ENCODE measurements around the gene UBC. TPM values are rescaled to one million over a fixed set of nuclear protein-coding genes. Genes with fewer than 3 reads are reported as not detected.
"Not testable (repeated sequence)": the region's sequence is repeated elsewhere in the genome, so short reads cannot be mapped to it uniquely, and the experiment has no call there.

The UBC gene
- total and polyA plus RNA-seq, 4 donors = 1,113 to 1,682 (median 1,303) TPM

DNA sequence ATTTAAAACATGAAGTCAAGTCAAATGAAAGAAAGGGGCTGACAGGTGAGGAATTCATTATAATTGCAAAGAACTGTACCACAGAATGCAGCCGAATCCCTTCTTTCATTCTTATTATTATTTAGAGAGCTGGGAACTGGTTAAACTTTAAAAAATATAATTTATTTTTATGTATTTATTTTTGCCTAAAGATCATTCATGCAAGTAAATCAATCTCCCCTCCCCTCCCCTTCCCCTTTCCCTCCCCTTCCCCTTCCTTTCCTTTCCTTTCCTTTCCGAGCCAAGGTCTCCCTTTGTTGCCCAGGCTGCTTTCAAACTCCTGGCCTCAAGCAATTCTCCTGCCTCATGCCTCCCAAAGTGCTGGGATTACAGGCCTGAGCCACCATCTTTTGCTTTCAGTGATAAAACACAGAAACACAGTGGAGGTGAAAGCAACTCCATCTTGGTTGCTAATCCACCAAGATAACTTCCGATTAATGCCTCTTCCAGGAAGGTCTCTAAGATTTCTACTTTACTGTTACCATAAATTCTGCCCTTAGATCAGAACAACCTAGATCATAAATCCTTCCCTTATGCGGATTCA is 6.0 kb upstream of the UBC start:
- no peak for ATAC-seq (ENCODE audit: insufficient read depth, low FRiP score)
- H3K4me1 ChIP-seq (ENCODE audit: control insufficient read depth in 5 of 5, insufficient read depth in 5 of 5, low read length in 5 of 5) = peaks cover 7 to 37% (median 21%) of the 10 kb centered on the region in 5 donors
- no peak for DNase-seq
- H3K4me3 ChIP-seq = no peak overlapping the region
- H3K9me3 ChIP-seq (ENCODE audit: control insufficient read depth in 4 of 4, insufficient read depth in 3 of 4, low read length in 3 of 4) = no peaks in the 10 kb centered on the region
- 78 to 79% methylated on average over 4 of the region's 4 CpGs for WGBS, 2 donors
- no peaks in the 10 kb centered on the region for H3K36me3 ChIP-seq (ENCODE audit: control insufficient read depth in 4 of 4, insufficient read depth in 4 of 4, low read length in 4 of 4)
- no peak overlapping the region for H3K9ac ChIP-seq (ENCODE audit: insufficient read depth in 1 of 2, low read length in 2 of 2)
- no peaks in the 10 kb centered on the region for H3K27me3 ChIP-seq (ENCODE audit: control insufficient read depth in 3 of 3, insufficient read depth in 3 of 3, low read length in 2 of 3)
- TF ChIP-seq, protein P1, sequence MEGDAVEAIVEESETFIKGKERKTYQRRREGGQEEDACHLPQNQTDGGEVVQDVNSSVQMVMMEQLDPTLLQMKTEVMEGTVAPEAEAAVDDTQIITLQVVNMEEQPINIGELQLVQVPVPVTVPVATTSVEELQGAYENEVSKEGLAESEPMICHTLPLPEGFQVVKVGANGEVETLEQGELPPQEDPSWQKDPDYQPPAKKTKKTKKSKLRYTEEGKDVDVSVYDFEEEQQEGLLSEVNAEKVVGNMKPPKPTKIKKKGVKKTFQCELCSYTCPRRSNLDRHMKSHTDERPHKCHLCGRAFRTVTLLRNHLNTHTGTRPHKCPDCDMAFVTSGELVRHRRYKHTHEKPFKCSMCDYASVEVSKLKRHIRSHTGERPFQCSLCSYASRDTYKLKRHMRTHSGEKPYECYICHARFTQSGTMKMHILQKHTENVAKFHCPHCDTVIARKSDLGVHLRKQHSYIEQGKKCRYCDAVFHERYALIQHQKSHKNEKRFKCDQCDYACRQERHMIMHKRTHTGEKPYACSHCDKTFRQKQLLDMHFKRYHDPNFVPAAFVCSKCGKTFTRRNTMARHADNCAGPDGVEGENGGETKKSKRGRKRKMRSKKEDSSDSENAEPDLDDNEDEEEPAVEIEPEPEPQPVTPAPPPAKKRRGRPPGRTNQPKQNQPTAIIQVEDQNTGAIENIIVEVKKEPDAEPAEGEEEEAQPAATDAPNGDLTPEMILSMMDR (IDR thresholded peaks at IDR 0.05; ENCODE audit: control extremely low read depth, extremely low read depth) = no peak
- H3K27ac ChIP-seq (ENCODE audit: low read depth in 1 of 2, low read length in 1 of 2) = peak overlapping the region; percentile 57 to 98

DNA sequence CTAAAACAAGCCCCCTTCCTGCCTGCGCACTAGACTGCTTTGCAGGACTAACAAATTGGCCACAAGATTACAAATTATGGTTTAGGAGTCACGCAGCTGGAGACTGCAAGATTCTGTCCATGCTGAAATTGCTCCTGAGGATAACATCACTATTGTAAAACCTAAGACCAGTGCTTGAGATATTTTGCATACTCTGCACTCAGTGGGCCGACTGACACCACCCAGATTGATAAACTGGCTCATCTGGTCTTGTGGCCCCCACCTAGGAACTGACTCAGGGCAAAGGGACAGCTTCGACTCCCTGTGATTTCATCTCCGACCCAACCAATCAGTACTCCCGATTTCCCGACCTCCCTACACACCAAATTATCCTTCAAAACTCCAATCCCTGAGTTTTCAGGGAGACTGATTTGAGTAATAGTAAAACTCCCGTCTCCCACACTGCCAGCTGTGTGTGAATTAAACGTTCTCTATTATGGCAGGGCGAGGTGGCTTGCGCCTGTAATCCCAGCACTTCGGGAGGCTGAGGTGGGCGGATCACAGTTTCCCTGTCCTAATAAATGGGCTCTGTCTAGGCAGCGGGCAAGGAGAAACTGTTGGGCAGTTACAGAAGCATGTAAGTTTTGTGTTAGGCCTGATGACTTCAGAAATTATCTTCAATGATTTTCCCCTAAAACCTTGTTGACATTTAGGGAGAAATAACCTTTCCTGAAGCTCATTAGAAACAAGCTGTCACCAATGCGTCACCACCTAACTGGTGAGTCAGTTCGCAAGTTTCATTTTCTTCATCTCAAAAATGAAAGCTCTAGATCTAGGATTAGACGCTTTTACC is 5.3 kb upstream of the UBC start:
- Histone ChIP-seq H3K27ac (ENCODE audit: low read depth in 1 of 2, low read length in 1 of 2) (peak overlapping the region; percentile 92 to 98), H3K36me3 (ENCODE audit: control insufficient read depth in 4 of 4, insufficient read depth in 4 of 4, low read length in 4 of 4) (no peaks in the 10 kb centered on the region), H3K27me3 (ENCODE audit: control insufficient read depth in 3 of 3, insufficient read depth in 3 of 3, low read length in 2 of 3) (no peaks in the 10 kb centered on the region), H3K9ac (ENCODE audit: insufficient read depth in 1 of 2, low read length in 2 of 2) (no peak overlapping the region), H3K9me3 (ENCODE audit: control insufficient read depth in 4 of 4, insufficient read depth in 3 of 4, low read length in 3 of 4) (no peaks in the 10 kb centered on the region), H3K4me1 (ENCODE audit: control insufficient read depth in 5 of 5, insufficient read depth in 5 of 5, low read length in 5 of 5) (peaks cover 7 to 39% (median 21%) of the 10 kb centered on the region in 5 donors), H3K4me3 (no peak overlapping the region)
- ATAC-seq (ENCODE audit: insufficient read depth, low FRiP score) (no peak), DNase-seq (no peak)
- TF ChIP-seq, protein P1 (IDR thresholded peaks at IDR 0.05; ENCODE audit: control extremely low read depth, extremely low read depth) = no peak
- WGBS, 2 donors = 66 to 78% methylated on average over 17 of the region's 17 CpGs

DNA sequence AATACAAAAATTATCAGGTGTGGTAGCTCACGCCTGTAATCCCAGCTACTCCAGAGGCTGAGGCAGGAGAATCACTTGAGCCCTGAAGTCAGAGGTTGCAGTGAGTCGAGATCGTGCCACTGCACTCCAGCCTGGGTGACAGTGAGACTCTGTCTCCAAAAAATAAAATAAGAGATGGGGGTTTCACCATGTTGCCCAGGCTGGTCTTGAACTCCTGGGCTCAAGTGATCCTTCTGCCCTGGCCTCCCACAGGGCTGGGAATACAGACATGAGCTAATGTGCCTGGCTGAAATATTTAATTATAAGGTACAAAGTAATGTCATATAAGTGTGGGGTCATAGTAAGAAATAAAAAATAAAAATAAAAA is 4.2 kb upstream of the UBC start:
- not testable (repeated sequence) for ATAC-seq (ENCODE audit: insufficient read depth, low FRiP score); DNase-seq; H3K27me3 ChIP-seq (ENCODE audit: control insufficient read depth in 3 of 3, insufficient read depth in 3 of 3, low read length in 2 of 3); H3K4me3 ChIP-seq; H3K36me3 ChIP-seq (ENCODE audit: control insufficient read depth in 4 of 4, insufficient read depth in 4 of 4, low read length in 4 of 4); H3K9me3 ChIP-seq (ENCODE audit: control insufficient read depth in 4 of 4, insufficient read depth in 3 of 4, low read length in 3 of 4)
- Histone ChIP-seq H3K27ac (ENCODE audit: low read depth in 1 of 2, low read length in 1 of 2) (peak overlapping the region; percentile 96 to 98), H3K4me1 (ENCODE audit: control insufficient read depth in 5 of 5, insufficient read depth in 5 of 5, low read length in 5 of 5) (peaks cover 7 to 40% (median 21%) of the 10 kb centered on the region in 5 donors), H3K9ac (ENCODE audit: insufficient read depth in 1 of 2, low read length in 2 of 2) (peak overlapping the region in 1 of 2 donors; percentile 90)
- 86% methylated on average over 3 of the region's 3 CpGs for WGBS, 2 donors

DNA sequence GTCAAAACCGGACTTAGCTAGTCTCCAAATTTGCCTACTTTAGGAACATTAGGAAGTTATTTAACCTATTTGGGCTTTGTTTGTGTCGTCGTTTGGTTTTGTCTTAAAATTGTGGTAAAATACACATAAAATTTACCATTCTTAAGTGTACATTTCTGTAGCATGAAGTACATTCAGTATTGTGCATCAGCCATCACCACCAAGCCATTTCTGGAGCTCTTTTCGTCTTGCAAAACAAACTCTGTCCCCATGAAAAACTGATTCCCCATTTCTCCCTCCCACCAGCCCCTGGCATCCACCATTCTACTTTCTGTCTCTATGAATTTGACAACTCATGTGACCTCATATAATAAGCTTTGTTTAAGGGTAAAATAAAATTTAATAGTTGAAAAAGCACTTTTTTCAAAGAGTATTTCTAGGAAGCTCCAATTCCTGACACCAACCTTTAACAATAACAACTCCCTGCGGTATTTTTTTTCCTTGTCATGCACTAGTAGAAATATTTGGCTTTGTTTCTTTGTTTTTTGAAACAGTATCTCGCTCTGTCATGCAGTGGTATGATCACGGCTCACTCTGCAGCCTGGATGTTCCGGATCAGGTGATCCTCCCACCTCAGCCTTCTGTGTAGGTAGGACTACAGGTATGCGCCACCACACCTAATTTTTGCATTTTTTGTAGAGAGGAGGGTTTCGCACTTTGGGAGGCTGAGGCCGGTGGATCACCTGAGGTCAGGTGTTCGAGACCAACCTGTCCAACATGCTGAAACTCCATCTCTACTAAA is 3.6 kb upstream of the UBC start:
- TF ChIP-seq, protein P1 (IDR thresholded peaks at IDR 0.05; ENCODE audit: control extremely low read depth, extremely low read depth) = no peak
- Histone ChIP-seq H3K36me3 (ENCODE audit: control insufficient read depth in 4 of 4, insufficient read depth in 4 of 4, low read length in 4 of 4) (peaks cover 0 to 11% (median 4%) of the 10 kb centered on the region in 4 donors), H3K9ac (ENCODE audit: insufficient read depth in 1 of 2, low read length in 2 of 2) (peak overlapping the region in 1 of 2 donors; percentile 90), H3K4me1 (ENCODE audit: control insufficient read depth in 5 of 5, insufficient read depth in 5 of 5, low read length in 5 of 5) (peaks cover 7 to 44% (median 21%) of the 10 kb centered on the region in 5 donors), H3K9me3 (ENCODE audit: control insufficient read depth in 4 of 4, insufficient read depth in 3 of 4, low read length in 3 of 4) (no peaks in the 10 kb centered on the region), H3K27ac (ENCODE audit: low read depth in 1 of 2, low read length in 1 of 2) (peak overlapping the region; percentile 96 to 98), H3K27me3 (ENCODE audit: control insufficient read depth in 3 of 3, insufficient read depth in 3 of 3, low read length in 2 of 3) (no peaks in the 10 kb centered on the region), H3K4me3 (no peak overlapping the region)
- 41 to 43% methylated on average over 12 of the region's 12 CpGs for WGBS, 2 donors
- no peak for DNase-seq
- no peak for ATAC-seq (ENCODE audit: insufficient read depth, low FRiP score)

Measured in lung (tissue), 12 donors.